GM13977 (cell line): Measurements from ENCODE around the gene PSMC5.

Experiments
- DNase-seq: peaks from one replicate; pipeline ENCODE4 v3.0.0; 2012; ENCODE audit warnings: low spot score
- in situ Hi-C: fragments of 300-500 bp; cut with MboI; formaldehyde crosslinking; loops from one replicate; pipeline ENCODE4 v1.12.0; 2022; ENCODE audit warnings: low sequenced_read_pairs, low pct_unique_long_range_greater_than_20kb, mixed read lengths, inconsistent platforms; ENCODE audit not compliant: unreplicated experiment
- TF ChIP-seq, protein P1 (sequence below): IDR thresholded peaks from 2 replicates; pipeline ENCODE4 v1.5.1; 2012; ENCODE audit warnings: mild to moderate bottlenecking, control low read depth; ENCODE audit not compliant: insufficient read depth; ENCODE audit errors: extremely low read depth, missing control alignments

Gene PSMC5

DNA sequence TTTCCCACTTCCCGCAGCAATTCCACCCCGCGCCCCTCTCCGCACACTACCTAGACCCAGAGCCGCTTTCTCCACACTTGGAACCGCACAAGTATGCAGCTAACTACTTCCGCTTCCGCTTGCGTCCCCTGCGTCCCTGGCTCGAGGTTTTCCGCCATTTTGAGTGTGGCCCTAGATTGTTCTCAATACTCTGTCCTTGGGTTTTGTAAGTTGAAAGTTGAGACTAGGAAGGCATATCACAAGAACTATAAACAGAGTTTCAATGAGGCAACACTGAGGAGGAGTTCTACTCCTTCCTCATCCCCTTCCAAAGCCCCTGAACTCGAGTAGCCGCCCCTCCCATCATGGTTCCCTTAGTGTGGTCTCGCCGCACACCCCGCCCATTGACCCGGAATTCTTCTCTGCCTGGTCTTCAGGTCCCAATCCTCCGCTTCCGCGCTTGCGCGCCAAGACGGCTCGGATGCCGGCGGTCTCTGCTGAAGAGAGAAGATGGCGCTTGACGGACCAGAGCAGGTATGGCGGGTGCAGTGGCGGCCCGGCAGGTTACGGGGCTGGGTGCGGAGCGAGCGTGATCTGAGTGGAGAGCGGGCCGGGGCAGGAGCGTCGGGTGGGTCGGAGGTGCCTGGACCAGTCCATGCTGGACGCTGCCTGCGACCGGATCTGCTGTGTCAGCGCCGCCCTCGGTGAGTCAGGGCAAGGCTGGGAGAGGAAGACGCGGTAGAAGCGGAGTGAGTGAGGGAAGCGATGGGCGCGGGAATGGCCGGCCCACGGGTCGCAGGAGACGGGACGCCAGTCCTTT is at the start of gene PSMC5, which contains the start of gene FTSJ3:
TSS of gene PSMC5 (plus strand) at position 430 of the 799 bp plus-strand sequence. CDS start at position 490, 60 bp downstream.
TSS of gene FTSJ3 (minus strand) at position 662 of the 799 bp plus-strand sequence. CDS start 761 bp downstream, outside the sequence.
- peak; percentile 91 for DNase-seq
- in situ Hi-C loops = loop anchor here (25.0 kb wide), 1 partner anchor 390 kb away; the partner anchor contains the start of gene CYB561

DNA sequence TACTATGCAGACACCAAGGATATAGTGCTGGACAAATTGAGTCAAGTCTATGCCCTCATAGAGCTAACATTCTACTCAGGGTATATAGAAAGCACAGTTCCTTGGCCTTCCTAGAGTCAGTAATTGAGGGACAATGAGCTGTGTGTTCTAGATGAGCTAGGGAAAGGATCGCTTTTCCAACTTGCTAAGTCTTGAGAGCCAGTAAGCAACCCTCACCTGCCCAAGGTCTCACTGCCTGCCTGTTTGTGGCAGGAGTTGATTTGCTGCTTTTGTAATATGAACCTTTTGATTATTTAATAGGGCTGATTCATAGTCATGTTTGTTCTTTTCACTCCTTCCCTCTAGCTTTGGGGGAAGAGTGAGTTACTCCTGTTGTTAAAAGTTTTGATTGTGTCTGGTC is 46.7 kb upstream of the PSMC5 start:
- no peak for DNase-seq
- TF ChIP-seq, protein P1, sequence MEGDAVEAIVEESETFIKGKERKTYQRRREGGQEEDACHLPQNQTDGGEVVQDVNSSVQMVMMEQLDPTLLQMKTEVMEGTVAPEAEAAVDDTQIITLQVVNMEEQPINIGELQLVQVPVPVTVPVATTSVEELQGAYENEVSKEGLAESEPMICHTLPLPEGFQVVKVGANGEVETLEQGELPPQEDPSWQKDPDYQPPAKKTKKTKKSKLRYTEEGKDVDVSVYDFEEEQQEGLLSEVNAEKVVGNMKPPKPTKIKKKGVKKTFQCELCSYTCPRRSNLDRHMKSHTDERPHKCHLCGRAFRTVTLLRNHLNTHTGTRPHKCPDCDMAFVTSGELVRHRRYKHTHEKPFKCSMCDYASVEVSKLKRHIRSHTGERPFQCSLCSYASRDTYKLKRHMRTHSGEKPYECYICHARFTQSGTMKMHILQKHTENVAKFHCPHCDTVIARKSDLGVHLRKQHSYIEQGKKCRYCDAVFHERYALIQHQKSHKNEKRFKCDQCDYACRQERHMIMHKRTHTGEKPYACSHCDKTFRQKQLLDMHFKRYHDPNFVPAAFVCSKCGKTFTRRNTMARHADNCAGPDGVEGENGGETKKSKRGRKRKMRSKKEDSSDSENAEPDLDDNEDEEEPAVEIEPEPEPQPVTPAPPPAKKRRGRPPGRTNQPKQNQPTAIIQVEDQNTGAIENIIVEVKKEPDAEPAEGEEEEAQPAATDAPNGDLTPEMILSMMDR = no peak
- in situ Hi-C loops = no loop called here

More for the DNA sequence above, at the start of gene PSMC5, which contains the start of gene FTSJ3:
- TF ChIP-seq, protein P1 = peak; percentile 77

DNA sequence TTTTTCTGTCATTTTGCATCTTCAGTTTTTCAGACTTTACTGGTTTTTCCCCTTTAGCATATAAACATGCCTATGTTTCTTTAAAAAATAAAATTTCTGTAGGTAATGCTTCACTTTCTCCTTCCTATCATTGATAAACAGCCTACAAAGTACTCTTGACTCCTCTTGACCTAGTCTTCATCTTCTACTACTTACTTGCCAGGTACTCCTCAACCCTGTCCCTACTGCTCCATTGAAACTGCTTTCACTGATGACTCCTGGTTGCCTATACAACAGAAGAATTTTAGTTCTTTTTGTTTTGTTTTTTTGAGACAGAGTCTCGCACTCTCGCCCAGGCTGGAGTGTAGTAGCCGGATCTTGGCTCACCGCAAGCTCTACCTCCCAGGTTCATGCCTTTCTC is 46.3 kb upstream of the PSMC5 start:
- no peak for DNase-seq
- TF ChIP-seq, protein P1 = no peak
- in situ Hi-C loops = no loop called here

DNA sequence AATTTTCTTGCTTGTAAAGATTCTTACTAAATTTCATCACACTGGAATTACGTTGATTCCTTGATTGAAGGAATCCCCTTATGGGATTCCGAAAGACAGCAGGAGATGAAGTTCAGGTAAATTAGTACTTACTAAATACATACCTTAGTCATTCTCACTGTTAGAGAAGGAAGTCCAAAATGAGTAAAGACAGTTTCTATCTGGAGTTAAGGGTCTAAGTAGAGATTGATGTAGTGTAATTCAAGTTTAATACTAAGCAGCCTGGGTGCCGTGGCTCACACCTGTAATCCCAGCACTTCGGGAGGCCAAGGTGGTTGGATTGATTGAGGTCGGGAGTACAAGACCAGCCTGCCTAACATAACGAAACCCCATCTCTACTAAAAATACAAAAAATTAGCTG is 43.7 kb upstream of the PSMC5 start:
- no peak for DNase-seq
- TF ChIP-seq, protein P1 = no peak
- in situ Hi-C loops = no loop called here

DNA sequence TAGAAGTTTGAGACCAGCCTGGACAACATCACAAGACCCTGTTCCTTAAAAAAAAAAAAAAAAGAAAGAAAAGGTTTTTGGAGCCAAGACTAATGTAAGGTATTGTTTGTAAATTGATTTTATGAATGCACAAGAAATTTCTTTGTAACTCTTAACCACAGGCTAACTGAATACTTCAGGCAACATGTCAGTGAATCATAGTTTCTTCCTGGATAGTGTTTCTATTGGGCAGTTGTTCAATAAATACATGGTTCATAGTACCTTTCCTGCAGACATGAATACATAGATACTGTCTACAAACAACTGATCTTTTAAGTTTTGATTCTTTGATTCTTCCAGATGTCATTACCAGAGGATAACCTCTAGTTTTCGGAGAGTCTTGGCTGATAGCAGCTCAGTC is 41.7 kb upstream of the PSMC5 start:
- TF ChIP-seq, protein P1 = no peak
- in situ Hi-C loops = no loop called here
- DNase-seq = no peak

DNA sequence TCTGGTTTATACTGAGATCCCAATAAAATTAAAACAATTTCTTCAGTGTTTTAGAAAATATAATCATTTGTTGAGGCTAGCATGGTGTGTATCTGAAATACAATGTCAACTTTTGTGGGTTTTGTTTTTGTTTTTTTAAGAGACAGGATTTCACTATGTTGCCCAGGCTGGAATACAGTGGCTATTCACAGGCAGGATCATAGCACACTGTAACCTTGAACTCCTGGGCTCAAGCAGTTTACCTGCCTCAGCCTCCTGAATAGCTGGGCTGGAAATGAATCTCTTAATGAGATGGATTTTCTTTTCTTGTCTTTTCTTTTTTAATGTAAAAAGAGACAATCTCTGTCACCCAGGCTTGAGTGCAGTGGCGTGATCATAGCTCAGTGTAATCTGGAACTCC is 41.1 kb upstream of the PSMC5 start:
- DNase-seq = no peak
- in situ Hi-C loops = no loop called here
- TF ChIP-seq, protein P1 = no peak
